Tibial nerve (tissue), 4 donors: Measurements from ENCODE around the gene RHBDL1. TPM values are rescaled to one million over a fixed set of nuclear protein-coding genes. Genes with fewer than 3 reads are reported as not detected.

ENCODE experiments used
- DNase-seq, 2 donors: peaks; one replicate each; pipeline ENCODE4 v3.0.0-alpha.2; 2019; ENCODE audit warnings: low spot score in 2 of 2
- H3K27ac ChIP-seq, 4 donors: fragments of 200-600 bp; sonication (generic) in 3 of 4; one replicate each; pipeline ENCODE4 v1.5.1; 2017 to 2019; ENCODE audit warnings: mild to moderate bottlenecking in 1 of 4
- H3K27me3 ChIP-seq, 2 donors: fragments of 200-600 bp; sonication (generic) in 1 of 2; one replicate each; pipeline versions ENCODE4 v1.5.1 to v1.6.0; 2017 to 2019
- H3K36me3 ChIP-seq, 3 donors: fragments of 200-600 bp; sonication (generic); one replicate each; pipeline ENCODE4 v1.5.1; 2018 to 2019
- H3K4me1 ChIP-seq, 4 donors: fragments of 200-600 bp; sonication (generic) in 3 of 4; one replicate each; pipeline ENCODE4 v1.5.1; 2017 to 2019
- H3K4me3 ChIP-seq, 4 donors: fragments of 200-600 bp; sonication (generic) in 3 of 4; one replicate each; pipeline ENCODE4 v1.5.1; 2017 to 2019; ENCODE audit warnings: mild to moderate bottlenecking in 1 of 4, moderate library complexity in 1 of 4
- H3K9me3 ChIP-seq, 4 donors: fragments of 200-600 bp; sonication (generic) in 3 of 4; one replicate each; pipeline ENCODE4 v1.5.1; 2017 to 2019
- CTCF ChIP-seq, 5 experiments: fragments of 200-600 bp in 3 of 5; fragments of 450-650 bp in 2 of 5; sonication (generic) in 3 of 5; IDR thresholded peaks; one replicate each; pipeline ENCODE4 v1.5.1; 2016 to 2019; ENCODE audit warnings: antibody characterized with exemption in 5 of 5, mild to moderate bottlenecking in 3 of 5, moderate library complexity in 2 of 5
- EP300 ChIP-seq, 2 donors: sonication (generic); formaldehyde crosslinking; IDR thresholded peaks; one replicate each; pipeline ENCODE4 v1.6.1; 2017; ENCODE audit warnings: antibody characterized with exemption in 2 of 2, mild to moderate bottlenecking in 1 of 2
- POLR2A ChIP-seq, 2 donors: fragments of 450-650 bp; IDR thresholded peaks; one replicate each; pipeline ENCODE4 v1.6.1; 2017; ENCODE audit warnings: antibody characterized with exemption in 2 of 2, mild to moderate bottlenecking in 2 of 2, moderate library complexity in 2 of 2
- WGBS, 2 donors: methylation state at CpG; one replicate each; pipeline ENCODE4 v1.1.5; 2018; 5-methylcytosine and 5-hydroxymethylcytosine counted together
- total RNA-seq, 4 donors: library from RNA; depleted of rRNA; stranded (reverse); fragments of >200 nt; gene quantifications; one replicate each; pipeline ENCODE4 v1.1.0, GENCODE V29; 2016

Gene RHBDL1
- total RNA-seq, 4 donors from 2014 or later: 0.90 to 3.5 (median 1.9) TPM

GRCh38 chr16:720990-721764 lies 45.7 kb downstream of the RHBDL1 start, which contains the start of gene ANTKMT:
Gene ANTKMT (plus strand): TSS chr16:721146. CDS start chr16:721275, 129 bp downstream.
- H3K9me3 ChIP-seq: no peaks in the 10 kb centered on the region
- 0 to 3% methylated on average over 32 to 76 of the region's 106 CpGs for WGBS, 2 donors
- peaks cover 0 to 2% of the 10 kb centered on the region in 2 donors for H3K27me3 ChIP-seq
- H3K36me3 ChIP-seq: no peaks in the 10 kb centered on the region
- TF ChIP-seq EP300 (IDR thresholded peaks at IDR 0.05) (no peak), POLR2A (IDR thresholded peaks at IDR 0.05) (peak; percentile 25 to 48), CTCF (IDR thresholded peaks at IDR 0.05) (peak in 2 of 5 experiments; percentile 36 to 73)
- H3K4me3 ChIP-seq: peak within 1 kb of the TSS; percentile 65 to 91 (median 81)
- H3K4me1 ChIP-seq: peaks cover 0 to 56% (median 38%) of the 10 kb centered on the region in 4 donors
- peak within 1 kb of the TSS; percentile 72 to 93 (median 88) for H3K27ac ChIP-seq
- peak; percentile 36 for DNase-seq

- TF ChIP-seq EP300 (IDR thresholded peaks at IDR 0.05) (no peak), CTCF (IDR thresholded peaks at IDR 0.05) (no peak), POLR2A (IDR thresholded peaks at IDR 0.05) (no peak)
- Histone ChIP-seq H3K4me3 (peak overlapping the region; percentile 65 to 91 (median 81)), H3K27ac (peak overlapping the region; percentile 72 to 93 (median 88)), H3K36me3 (no peaks in the 10 kb centered on the region), H3K9me3 (no peaks in the 10 kb centered on the region), H3K4me1 (peaks cover 0 to 54% (median 32%) of the 10 kb centered on the region in 4 donors), H3K27me3 (peaks cover 0 to 6% of the 10 kb centered on the region in 2 donors)
- DNase-seq: no peak
- 74 to 90% methylated on average over 7 to 48 of the region's 51 CpGs for WGBS, 2 donors
Measured at GRCh38 chr16:721765-722540, 46.5 kb downstream of the RHBDL1 start.

GRCh38 chr16:722835-723633 lies 47.6 kb downstream of the RHBDL1 start:
- Histone ChIP-seq H3K4me3 (no peak overlapping the region), H3K9me3 (no peaks in the 10 kb centered on the region), H3K27ac (no peak overlapping the region), H3K36me3 (no peaks in the 10 kb centered on the region), H3K27me3 (peaks cover 0 to 14% of the 10 kb centered on the region in 2 donors), H3K4me1 (peaks cover 0 to 54% (median 38%) of the 10 kb centered on the region in 4 donors)
- WGBS, 2 donors: 84 to 94% methylated on average over 9 to 18 of the region's 24 CpGs
- no peak for TF ChIP-seq CTCF (IDR thresholded peaks at IDR 0.05)
- TF ChIP-seq POLR2A (IDR thresholded peaks at IDR 0.05): no peak
- TF ChIP-seq EP300 (IDR thresholded peaks at IDR 0.05): no peak
- no peak for DNase-seq

DNA sequence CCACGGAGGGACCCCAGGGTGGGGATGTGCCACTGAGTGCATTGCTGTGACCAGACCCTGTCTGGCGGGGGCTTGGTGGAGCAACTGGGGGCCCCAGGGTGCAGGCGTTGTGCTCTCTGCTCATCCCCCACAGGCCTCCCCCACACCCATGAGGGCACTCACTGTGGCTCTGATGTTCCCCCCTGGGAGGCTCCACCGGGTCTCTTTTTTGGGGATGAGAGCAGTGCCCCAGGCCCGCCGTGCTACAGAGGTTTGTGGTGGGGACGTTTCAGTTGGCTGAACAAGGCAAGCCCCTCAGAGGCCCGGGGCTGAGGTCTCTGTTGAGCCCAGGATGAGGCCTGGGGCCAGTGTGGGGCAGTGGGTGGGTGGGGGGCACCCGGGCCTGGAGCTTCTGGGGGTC lies 48.2 kb downstream of the RHBDL1 start:
- 72 to 77% methylated on average over 4 to 7 of the region's 9 CpGs for WGBS, 2 donors
- peaks cover 0 to 54% (median 39%) of the 10 kb centered on the region in 4 donors for H3K4me1 ChIP-seq
- TF ChIP-seq POLR2A (IDR thresholded peaks at IDR 0.05) (no peak), CTCF (IDR thresholded peaks at IDR 0.05) (no peak)

More for the DNA sequence above, 48.2 kb downstream of the RHBDL1 start:
- DNase-seq: no peak
- H3K9me3 ChIP-seq: no peaks in the 10 kb centered on the region
- H3K4me3 ChIP-seq: no peak overlapping the region
- no peaks in the 10 kb centered on the region for H3K36me3 ChIP-seq
- H3K27ac ChIP-seq: no peak overlapping the region
- H3K27me3 ChIP-seq: peaks cover 0 to 14% of the 10 kb centered on the region in 2 donors
